ENCODE data around the gene RRM1. TPM values are rescaled to one million over a fixed set of nuclear protein-coding genes. Genes with fewer than 3 reads are reported as not detected.

RRM1 gene
- total RNA-seq, 1 experiment from 2014 or later: 138 TPM

DNA sequence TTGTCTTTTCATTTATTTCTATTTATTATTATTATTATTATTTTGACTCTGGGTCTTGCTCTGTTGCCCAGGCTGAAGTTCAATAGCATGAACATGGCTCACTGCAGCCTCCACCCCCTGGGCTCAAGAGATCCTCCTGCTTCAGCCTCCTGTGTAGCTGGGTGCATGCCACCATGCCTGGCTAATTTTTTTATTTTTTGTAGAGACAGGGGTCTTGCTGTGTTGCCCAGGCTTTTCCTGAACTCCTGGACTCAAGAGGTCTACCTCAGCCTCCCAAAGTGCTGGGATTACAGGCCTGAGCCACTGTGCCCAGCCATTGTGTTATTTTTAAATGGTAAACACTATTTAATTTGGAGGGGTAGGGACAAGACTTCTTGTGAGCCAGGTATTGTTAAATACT lies 23.3 kb upstream of the RRM1 start:
- H4K20me1 ChIP-seq (ENCODE audit: control insufficient read depth, insufficient read depth, insufficient read length): no peaks in the 10 kb centered on the region
- H3K79me2 ChIP-seq (ENCODE audit: insufficient read depth, low read length): no peaks in the 10 kb centered on the region
- no peak overlapping the region for H3K9ac ChIP-seq (ENCODE audit: extremely low read depth, insufficient read length, low read length)
- H3K27me3 Mint-ChIP-seq (ENCODE audit: low read depth): no peaks in the 10 kb centered on the region; the same call in 1 of the 2 replicates
- no peak overlapping the region for H3K4me2 ChIP-seq (ENCODE audit: insufficient read depth, insufficient read length, low read length)
- TF ChIP-seq, protein P1, sequence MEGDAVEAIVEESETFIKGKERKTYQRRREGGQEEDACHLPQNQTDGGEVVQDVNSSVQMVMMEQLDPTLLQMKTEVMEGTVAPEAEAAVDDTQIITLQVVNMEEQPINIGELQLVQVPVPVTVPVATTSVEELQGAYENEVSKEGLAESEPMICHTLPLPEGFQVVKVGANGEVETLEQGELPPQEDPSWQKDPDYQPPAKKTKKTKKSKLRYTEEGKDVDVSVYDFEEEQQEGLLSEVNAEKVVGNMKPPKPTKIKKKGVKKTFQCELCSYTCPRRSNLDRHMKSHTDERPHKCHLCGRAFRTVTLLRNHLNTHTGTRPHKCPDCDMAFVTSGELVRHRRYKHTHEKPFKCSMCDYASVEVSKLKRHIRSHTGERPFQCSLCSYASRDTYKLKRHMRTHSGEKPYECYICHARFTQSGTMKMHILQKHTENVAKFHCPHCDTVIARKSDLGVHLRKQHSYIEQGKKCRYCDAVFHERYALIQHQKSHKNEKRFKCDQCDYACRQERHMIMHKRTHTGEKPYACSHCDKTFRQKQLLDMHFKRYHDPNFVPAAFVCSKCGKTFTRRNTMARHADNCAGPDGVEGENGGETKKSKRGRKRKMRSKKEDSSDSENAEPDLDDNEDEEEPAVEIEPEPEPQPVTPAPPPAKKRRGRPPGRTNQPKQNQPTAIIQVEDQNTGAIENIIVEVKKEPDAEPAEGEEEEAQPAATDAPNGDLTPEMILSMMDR (conservative IDR thresholded peaks at IDR 0.05): no peak
- H2BK5ac ChIP-seq (ENCODE audit: insufficient read length, low read length): no peak overlapping the region
- no peak overlapping the region for H3K27ac Mint-ChIP-seq
- no peaks in the 10 kb centered on the region for H3K27me3 ChIP-seq (ENCODE audit: insufficient read depth, low read length)
- DNase-seq: no peak
- no peak overlapping the region for H3K27ac ChIP-seq (ENCODE audit: insufficient read length, low read depth, low read length)
- H3K4ac ChIP-seq (ENCODE audit: low read depth, low read length): no peak overlapping the region
- H3K9me3 ChIP-seq (ENCODE audit: control insufficient read depth, low read depth, low read length): no peaks in the 10 kb centered on the region
- H3K23ac ChIP-seq (ENCODE audit: insufficient read length, low read depth, low read length): no peak overlapping the region
- H2AFZ ChIP-seq (ENCODE audit: low read length): no peak overlapping the region
- H3K4me3 Mint-ChIP-seq: no peak overlapping the region
- no peaks in the 10 kb centered on the region for H3K36me3 Mint-ChIP-seq (ENCODE audit: insufficient read depth in 1 of 3, low read depth in 3 of 3)
- H3K79me1 ChIP-seq (ENCODE audit: insufficient read depth, low read depth, low read length, poor library complexity, severe bottlenecking): no peaks in the 10 kb centered on the region
- H3K18ac ChIP-seq (ENCODE audit: insufficient read length, low read depth, low read length): no peak overlapping the region
- H2BK20ac ChIP-seq (ENCODE audit: low read depth, low read length, poor library complexity, severe bottlenecking): no peak overlapping the region
- no peaks in the 10 kb centered on the region for H3K4me1 ChIP-seq (ENCODE audit: insufficient read depth, low read length)
- no peak overlapping the region for H2BK15ac ChIP-seq (ENCODE audit: low read depth, low read length)
- H4K8ac ChIP-seq (replicated peaks; ENCODE audit: insufficient read length, low read depth, low read length): no peak overlapping the region
- no peak overlapping the region for H3T11ph ChIP-seq (ENCODE audit: low read length)
- peaks cover 4% of the 10 kb centered on the region in 2 experiments; a peak in 2 of 4 replicates for H3K4me1 Mint-ChIP-seq
- no peak overlapping the region for H2BK12ac ChIP-seq (ENCODE audit: insufficient read length, low read depth, low read length)
- H4K91ac ChIP-seq (ENCODE audit: insufficient read length, low read depth, low read length): no peak overlapping the region
- H3K56ac ChIP-seq (ENCODE audit: insufficient read length, low read depth, low read length): no peak overlapping the region
- no peak overlapping the region for H3K14ac ChIP-seq (ENCODE audit: insufficient read depth, low read length)
- H4K5ac ChIP-seq (ENCODE audit: insufficient read length, low read depth, low read length): no peak overlapping the region
- no peaks in the 10 kb centered on the region for H3K9me3 Mint-ChIP-seq
- no peak overlapping the region for H2BK120ac ChIP-seq (ENCODE audit: low read depth, low read length, poor library complexity, severe bottlenecking)
- no peak overlapping the region for H2AK5ac ChIP-seq (ENCODE audit: insufficient read length, low read length)
- no peaks in the 10 kb centered on the region for H3K23me2 ChIP-seq (ENCODE audit: insufficient read length, low read depth, low read length, poor library complexity, severe bottlenecking)
